Breast epithelium (tissue), 4 donors: ENCODE results near the gene RPP14. TPM values are rescaled to one million over a fixed set of nuclear protein-coding genes. Genes with fewer than 3 reads are reported as not detected.

Source experiments
- DNase-seq, 2 donors: peaks; one replicate each; pipeline ENCODE4 v3.0.0-alpha.2; 2019; ENCODE audit warnings: low spot score in 2 of 2
- H3K27ac ChIP-seq, 2 donors: fragments of 200-600 bp; sonication (generic) in 1 of 2; one replicate each; pipeline ENCODE4 v1.5.1; 2016 to 2019; ENCODE audit warnings: mild to moderate bottlenecking in 1 of 2
- H3K27me3 ChIP-seq, 2 donors: fragments of 200-600 bp; sonication (generic) in 1 of 2; one replicate each; pipeline versions ENCODE4 v1.5.1 to v1.6.0; 2017 to 2019; ENCODE audit warnings: control low read depth in 1 of 2, mild to moderate bottlenecking in 1 of 2
- H3K36me3 ChIP-seq: fragments of 200-600 bp; one replicate; pipeline ENCODE4 v1.5.1; 2019
- H3K4me1 ChIP-seq, 2 donors: fragments of 200-600 bp; sonication (generic); one replicate each; pipeline ENCODE4 v1.5.1; 2016 to 2019; ENCODE audit warnings: control low read depth in 1 of 2
- H3K4me3 ChIP-seq, 3 donors: fragments of 200-600 bp; sonication (generic); 1 replicate in 2 of 3; 2 replicates in 1 of 3; pipeline ENCODE4 v1.5.1; 2016 to 2019; ENCODE audit warnings: mild to moderate bottlenecking in 3 of 3, moderate library complexity in 2 of 3
- H3K9me3 ChIP-seq, 2 donors: fragments of 200-600 bp; sonication (generic) in 1 of 2; one replicate each; pipeline ENCODE4 v1.5.1; 2016 to 2019; ENCODE audit warnings: control low read depth in 1 of 2
- POLR2A ChIP-seq: fragments of 450-650 bp; IDR thresholded peaks from one replicate; pipeline ENCODE4 v1.6.1; 2016; ENCODE audit warnings: antibody characterized with exemption, mild to moderate bottlenecking, moderate library complexity
- POLR2AphosphoS5 ChIP-seq, 3 donors: sonication (generic); formaldehyde crosslinking; IDR thresholded peaks; one replicate each; pipeline ENCODE4 v1.6.1; 2017; ENCODE audit warnings: antibody characterized with exemption in 3 of 3
- intact Hi-C: fragments of 100-400 bp; cut with DNase I; formaldehyde crosslinking; loops from one replicate; pipeline ENCODE4 v1.15.1; 2023; ENCODE audit warnings: low total_unique reads
- total RNA-seq, 3 donors: library from RNA; depleted of rRNA; stranded (reverse); fragments of >200 nt; gene quantifications; one replicate each; pipeline ENCODE4 v1.1.0, GENCODE V29; 2016
- TF ChIP-seq, protein P1 (sequence below), 3 donors: fragments of 450-650 bp; IDR thresholded peaks; one replicate each; pipeline ENCODE4 v1.5.1; 2016 to 2017; ENCODE audit warnings: antibody characterized with exemption in 3 of 3, mild to moderate bottlenecking in 3 of 3, moderate library complexity in 3 of 3

The RPP14 gene
- total RNA-seq, 3 donors from 2014 or later = 6.2 to 11.0 (median 10.8) TPM

GRCh38 chr3:58351920-58352319 lies 45.9 kb downstream of the RPP14 start:
- Histone ChIP-seq H3K27ac (no peak overlapping the region), H3K4me3 (no peak overlapping the region), H3K36me3 (no peaks in the 10 kb centered on the region), H3K4me1 (peaks cover 0 to 4% of the 10 kb centered on the region in 2 donors), H3K27me3 (no peaks in the 10 kb centered on the region), H3K9me3 (no peaks in the 10 kb centered on the region)
- TF ChIP-seq POLR2A (no peak), POLR2AphosphoS5 (IDR thresholded peaks at IDR 0.05) (no peak)
- TF ChIP-seq, protein P1, sequence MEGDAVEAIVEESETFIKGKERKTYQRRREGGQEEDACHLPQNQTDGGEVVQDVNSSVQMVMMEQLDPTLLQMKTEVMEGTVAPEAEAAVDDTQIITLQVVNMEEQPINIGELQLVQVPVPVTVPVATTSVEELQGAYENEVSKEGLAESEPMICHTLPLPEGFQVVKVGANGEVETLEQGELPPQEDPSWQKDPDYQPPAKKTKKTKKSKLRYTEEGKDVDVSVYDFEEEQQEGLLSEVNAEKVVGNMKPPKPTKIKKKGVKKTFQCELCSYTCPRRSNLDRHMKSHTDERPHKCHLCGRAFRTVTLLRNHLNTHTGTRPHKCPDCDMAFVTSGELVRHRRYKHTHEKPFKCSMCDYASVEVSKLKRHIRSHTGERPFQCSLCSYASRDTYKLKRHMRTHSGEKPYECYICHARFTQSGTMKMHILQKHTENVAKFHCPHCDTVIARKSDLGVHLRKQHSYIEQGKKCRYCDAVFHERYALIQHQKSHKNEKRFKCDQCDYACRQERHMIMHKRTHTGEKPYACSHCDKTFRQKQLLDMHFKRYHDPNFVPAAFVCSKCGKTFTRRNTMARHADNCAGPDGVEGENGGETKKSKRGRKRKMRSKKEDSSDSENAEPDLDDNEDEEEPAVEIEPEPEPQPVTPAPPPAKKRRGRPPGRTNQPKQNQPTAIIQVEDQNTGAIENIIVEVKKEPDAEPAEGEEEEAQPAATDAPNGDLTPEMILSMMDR (IDR thresholded peaks at IDR 0.05) = no peak
- intact Hi-C loops = no loop called here
- DNase-seq = no peak

DNA sequence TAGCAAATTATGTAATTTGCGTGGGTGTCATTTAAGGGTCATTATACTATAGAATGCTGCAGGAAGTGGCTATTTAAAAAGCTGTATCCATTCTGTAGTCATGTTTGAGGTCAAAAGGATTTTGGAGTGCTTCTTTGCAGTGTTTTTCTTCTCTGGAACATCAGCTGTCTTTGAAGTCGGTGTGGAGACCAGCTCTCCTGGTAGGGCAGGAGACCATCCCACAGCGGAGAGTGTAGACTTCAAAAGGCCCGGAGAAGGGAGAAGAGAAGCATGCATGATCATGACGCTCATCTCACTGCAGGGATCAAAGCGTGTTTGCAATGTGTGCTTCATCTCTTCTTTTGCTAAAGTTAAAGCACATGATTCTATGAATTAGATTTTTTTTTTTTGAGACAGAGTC lies 46.6 kb downstream of the RPP14 start:
- TF ChIP-seq, protein P1 (IDR thresholded peaks at IDR 0.05) = no peak
- no peak for TF ChIP-seq POLR2A
- TF ChIP-seq POLR2AphosphoS5 (IDR thresholded peaks at IDR 0.05) = no peak
- intact Hi-C loops = no loop called here
- Histone ChIP-seq H3K27ac (no peak overlapping the region), H3K9me3 (no peaks in the 10 kb centered on the region), H3K4me1 (peaks cover 0 to 4% of the 10 kb centered on the region in 2 donors), H3K27me3 (no peaks in the 10 kb centered on the region), H3K4me3 (no peak overlapping the region), H3K36me3 (no peaks in the 10 kb centered on the region)
- DNase-seq = no peak

DNA sequence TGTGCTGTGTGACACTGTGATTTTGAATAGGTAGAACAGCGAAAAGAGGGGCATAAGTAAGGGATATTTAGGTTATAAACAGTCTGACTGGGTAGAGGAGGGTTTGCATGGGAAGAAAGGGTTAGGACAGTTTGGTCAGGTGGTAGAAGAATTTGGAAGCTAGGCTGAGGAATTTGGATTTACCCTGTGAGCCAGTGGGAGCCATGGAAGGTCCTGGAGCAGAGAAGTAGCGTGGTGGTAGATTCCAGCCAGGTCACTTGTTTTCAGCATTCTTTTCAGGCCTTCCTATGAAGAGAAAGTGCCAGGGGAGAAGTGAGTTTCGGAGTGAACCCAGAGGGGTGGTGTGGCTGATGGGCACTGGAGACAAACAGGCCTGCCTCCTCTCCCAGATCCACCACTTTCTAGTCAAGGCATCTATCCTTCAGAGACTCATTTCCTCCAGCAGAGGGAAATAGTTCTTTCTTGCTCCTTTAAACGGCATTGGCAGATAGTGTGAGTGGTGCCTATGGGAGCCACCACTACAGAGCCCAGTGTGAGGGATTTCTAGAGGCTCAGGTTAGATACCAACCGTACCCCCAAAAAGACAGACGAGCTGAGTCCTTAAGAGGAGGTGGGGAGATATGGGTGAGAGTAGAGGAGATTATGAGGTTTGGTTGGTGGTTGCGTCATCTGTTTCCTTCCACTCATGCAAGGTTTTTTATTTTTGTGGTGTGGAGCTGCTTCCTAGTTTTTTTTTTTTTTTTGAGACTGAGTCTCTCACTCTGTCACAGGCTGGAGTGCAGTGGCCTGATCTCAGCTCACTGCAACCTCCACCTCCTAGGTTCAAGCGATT lies 47.9 kb downstream of the RPP14 start:
- TF ChIP-seq POLR2AphosphoS5 (IDR thresholded peaks at IDR 0.05) (no peak), POLR2A (no peak)
- TF ChIP-seq, protein P1 (IDR thresholded peaks at IDR 0.05) = no peak
- Histone ChIP-seq H3K27ac (no peak overlapping the region), H3K4me1 (peaks cover 0 to 4% of the 10 kb centered on the region in 2 donors), H3K27me3 (no peaks in the 10 kb centered on the region), H3K36me3 (no peaks in the 10 kb centered on the region), H3K9me3 (no peaks in the 10 kb centered on the region), H3K4me3 (no peak overlapping the region)
- DNase-seq = no peak
- intact Hi-C loops = no loop called here

DNA sequence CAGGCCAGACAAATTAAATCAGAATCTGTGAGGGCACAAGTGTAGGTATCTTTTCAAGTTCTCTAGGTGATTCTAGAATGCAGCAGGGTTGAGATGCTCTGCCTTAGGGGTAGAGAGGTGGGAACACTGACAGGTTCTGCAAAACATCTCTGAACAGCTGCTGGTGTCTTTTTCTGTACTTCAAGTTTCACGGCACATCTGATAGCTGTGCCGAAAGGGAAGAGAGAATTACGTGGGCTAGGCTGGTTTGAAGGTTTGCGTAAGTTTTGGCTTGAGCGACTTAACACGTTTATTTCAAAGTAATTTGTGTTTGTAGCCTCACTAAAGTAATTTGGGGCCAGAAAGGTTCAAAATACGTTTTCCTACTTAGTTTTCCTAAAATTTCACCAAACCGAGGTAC lies 49.1 kb downstream of the RPP14 start:
- Histone ChIP-seq H3K4me3 (no peak overlapping the region), H3K4me1 (peaks cover 0 to 3% of the 10 kb centered on the region in 2 donors), H3K36me3 (no peaks in the 10 kb centered on the region), H3K9me3 (no peaks in the 10 kb centered on the region), H3K27ac (no peak overlapping the region), H3K27me3 (no peaks in the 10 kb centered on the region)
- no peak for DNase-seq
- intact Hi-C loops = no loop called here
- TF ChIP-seq, protein P1 (IDR thresholded peaks at IDR 0.05) = no peak
- TF ChIP-seq POLR2A (no peak), POLR2AphosphoS5 (IDR thresholded peaks at IDR 0.05) (no peak)

GRCh38 chr3:58356054-58356453 lies 50.0 kb downstream of the RPP14 start:
- intact Hi-C loops = no loop called here
- H3K4me3 ChIP-seq = no peak overlapping the region
- no peak for DNase-seq

More at GRCh38 chr3:58356054-58356453, 50.0 kb downstream of the RPP14 start:
- no peak for TF ChIP-seq POLR2AphosphoS5 (IDR thresholded peaks at IDR 0.05)
- TF ChIP-seq POLR2A = no peak
- TF ChIP-seq, protein P1 (IDR thresholded peaks at IDR 0.05) = no peak
- H3K4me1 ChIP-seq = no peaks in the 10 kb centered on the region
- no peak overlapping the region for H3K27ac ChIP-seq
- no peaks in the 10 kb centered on the region for H3K9me3 ChIP-seq
- no peaks in the 10 kb centered on the region for H3K36me3 ChIP-seq
- no peaks in the 10 kb centered on the region for H3K27me3 ChIP-seq
